HepG2 (cell line): Measurements from ENCODE around the gene NECAP2. TPM values are rescaled to one million over a fixed set of nuclear protein-coding genes. Genes with fewer than 3 reads are reported as not detected.

Experiments used
- AFF4 ChIP-seq: sonication (generic); formaldehyde crosslinking; IDR thresholded peaks from 2 replicates; pipeline ENCODE4 v1.4.0; 2020; ENCODE audit warnings: missing genetic modification reagents
- BORCS8-MEF2B ChIP-seq: sonication (generic); formaldehyde crosslinking; IDR thresholded peaks from 2 replicates; pipeline ENCODE4 v1.8.0; 2022; ENCODE audit warnings: mild to moderate bottlenecking, missing genetic modification reagents
- CBX2 ChIP-seq, 2 experiments: fragments of 200-600 bp in 1 of 2; sonication (generic); formaldehyde crosslinking in 1 of 2; IDR thresholded peaks; 2 replicates each; pipeline versions ENCODE4 v1.7.0 to v1.8.1; 2018 to 2022; ENCODE audit warnings: low read depth in 2 of 2, low read length in 1 of 2, mild to moderate bottlenecking in 1 of 2, missing genetic modification reagents in 1 of 2
- CREBL2 ChIP-seq: sonication (generic); formaldehyde crosslinking; IDR thresholded peaks from 2 replicates; pipeline ENCODE4 v1.8.1; 2023; ENCODE audit warnings: missing genetic modification reagents, mild to moderate bottlenecking, borderline replicate concordance
- EZH2 ChIP-seq: conservative IDR thresholded peaks from 2 replicates; pipeline ENCODE4 v1.6.1; 2012; ENCODE audit warnings: mild to moderate bottlenecking, low read depth, low read length, moderate library complexity
- FOSL2 ChIP-seq: sonication (generic); formaldehyde crosslinking; IDR thresholded peaks from 2 replicates; pipeline ENCODE4 v1.4.0; 2020; ENCODE audit warnings: missing genetic modification reagents
- KAT2B ChIP-seq: fragments of 150-350 bp; IDR thresholded peaks from 2 replicates; pipeline ENCODE4 v1.6.1; 2014; ENCODE audit warnings: low read depth, low read length, borderline replicate concordance
- MED8 ChIP-seq: sonication (generic); formaldehyde crosslinking; IDR thresholded peaks from 2 replicates; pipeline ENCODE4 v1.8.1; 2023; ENCODE audit warnings: mild to moderate bottlenecking, missing genetic modification reagents; ENCODE audit not compliant: insufficient replicate concordance
- MXI1 ChIP-seq: IDR thresholded peaks from 3 replicates; pipeline ENCODE4 v1.6.1; 2012; ENCODE audit warnings: low read depth, low read length, inconsistent platforms, borderline replicate concordance
- POLR2G ChIP-seq: fragments of 200-400 bp; formaldehyde crosslinking; IDR thresholded peaks from 2 replicates; pipeline ENCODE4 v1.6.1; 2018; ENCODE audit warnings: mild to moderate bottlenecking, low read depth, low read length, moderate library complexity
- SMAD1 ChIP-seq: sonication (generic); formaldehyde crosslinking; IDR thresholded peaks from 2 replicates; pipeline ENCODE4 v1.4.0; 2020; ENCODE audit warnings: missing genetic modification reagents, low read depth, mild to moderate bottlenecking, borderline replicate concordance
- SRSF4 ChIP-seq: fragments of 200-400 bp; formaldehyde crosslinking; IDR thresholded peaks from one replicate; pipeline ENCODE4 v1.6.1; 2018; ENCODE audit warnings: mild to moderate bottlenecking, low read depth, low read length, moderate library complexity; ENCODE audit not compliant: poor library complexity, severe bottlenecking
- TEF ChIP-seq: sonication (generic); formaldehyde crosslinking; IDR thresholded peaks from 2 replicates; pipeline ENCODE4 v1.5.0; 2020; ENCODE audit warnings: missing genetic modification reagents
- ZBTB14 ChIP-seq: sonication (generic); formaldehyde crosslinking; IDR thresholded peaks from 2 replicates; pipeline ENCODE4 v1.4.0; 2020; ENCODE audit warnings: missing genetic modification reagents
- ZMYM2 ChIP-seq: sonication (generic); formaldehyde crosslinking; IDR thresholded peaks from 2 replicates; pipeline ENCODE4 v1.8.0; 2022; ENCODE audit warnings: mild to moderate bottlenecking, missing genetic modification reagents
- ZNF121 ChIP-seq: sonication (generic); formaldehyde crosslinking; IDR thresholded peaks from 2 replicates; pipeline ENCODE4 v1.5.0; 2020; ENCODE audit warnings: mild to moderate bottlenecking, missing genetic modification reagents
- ZNF460 ChIP-seq: sonication (generic); formaldehyde crosslinking; IDR thresholded peaks from 2 replicates; pipeline ENCODE4 v1.5.1; 2020; ENCODE audit warnings: missing genetic modification reagents, mild to moderate bottlenecking, borderline replicate concordance
- ZXDC ChIP-seq: sonication (generic); formaldehyde crosslinking; IDR thresholded peaks from 2 replicates; pipeline ENCODE4 v1.5.0; 2020; ENCODE audit warnings: mild to moderate bottlenecking, missing genetic modification reagents
- polyA plus RNA-seq, 8 experiments: library from polyadenylated mRNA; depleted of rRNA in 3 of 8; stranded (reverse) in 7 of 8; unstranded in 1 of 8; fragments of >200 nt; fragmentation: Illumina TruSeq in 4 of 8; extraction: Trizol in 4 of 8; gene quantifications; 2 replicates each; pipeline versions ENCODE4 v1.2.1 to v1.2.3, GENCODE V29; 2011 to 2016; ENCODE audit warnings: low read depth in 4 of 8, missing spikeins in 1 of 8, mixed read lengths in 1 of 8; ENCODE audit not compliant: insufficient read depth in 1 of 8
- total RNA-seq, 5 experiments: library from RNA; depleted of rRNA; stranded (reverse); fragments of >200 nt; fragmentation: Illumina TruSeq; extraction: Trizol; gene quantifications; 2 replicates each; pipeline ENCODE4 v1.2.3, GENCODE V29; 2016; ENCODE audit warnings: low read depth in 1 of 5

The NECAP2 gene
- total and polyA plus RNA-seq, 2 of the 13 experiments (the other 11 are each of a cell fraction or from before 2014, with no cell fraction given) = 38.5 to 52.3 TPM

GRCh38 chr1:16440470-16441281 lies at the start of gene NECAP2 (continued):
- TF ChIP-seq AFF4 (CRISPR knock-in tag) = no peak
- no peak for TF ChIP-seq KAT2B
- no peak; the same call in 1 of the 2 replicates for TF ChIP-seq ZNF460 (CRISPR knock-in tag)
- TF ChIP-seq ZXDC (CRISPR knock-in tag) = peak; percentile 84; the same call in 1 of the 2 replicates
- TF ChIP-seq SMAD1 = no peak; the same call in 1 of the 2 replicates
- TF ChIP-seq BORCS8-MEF2B (CRISPR knock-in tag) = no peak; the same call in 1 of the 2 replicates
- 0 out of 2 replicates have a peak, but pooled peaks have one; percentile 10 for TF ChIP-seq ZBTB14 (CRISPR knock-in tag)
- TF ChIP-seq ZMYM2 = peak; percentile 54; the same call in 1 of the 2 replicates
- no peak for TF ChIP-seq SRSF4
- no peak; the same call in 1 of the 2 replicates for TF ChIP-seq CREBL2 (CRISPR knock-in tag)
- TF ChIP-seq CBX2 (IDR thresholded peaks at IDR 0.05; ENCODE audit: low read depth, low read length) = no peak
- no peak for TF ChIP-seq CBX2 (CRISPR knock-in tag; IDR thresholded peaks at IDR 0.05; ENCODE audit: low read depth)
- TF ChIP-seq FOSL2 (CRISPR knock-in tag) = peak; percentile 66
- peak; percentile 91; the same call in 1 of the 3 replicates for TF ChIP-seq MXI1
- TF ChIP-seq POLR2G = peak; percentile 95
- peak; percentile 72 for TF ChIP-seq MED8
- TF ChIP-seq EZH2 = no peak
- TF ChIP-seq ZNF121 (CRISPR knock-in tag) = peak; percentile 35; the same call in 1 of the 2 replicates
- no peak for TF ChIP-seq TEF (CRISPR knock-in tag)
